ENCODE measurements around the gene OR14I1. TPM values are rescaled to one million over a fixed set of nuclear protein-coding genes. Genes with fewer than 3 reads are reported as not detected.

OR14I1 gene
- total RNA-seq = not detected in 2 replicates

- no peak for FAIRE-seq
- TF ChIP-seq CTCF (IDR thresholded peaks at IDR 0.05; ENCODE audit: insufficient read depth, low read length, severe bottlenecking) = no peak
Measured at GRCh38 chr1:248702714-248703113, at the start of gene OR14I1. Gene OR14I1, minus strand, starts transcription at chr1:248702766.

GRCh38 chr1:248751635-248752034 is 49.1 kb upstream of the OR14I1 start:
- H3K27me3 ChIP-seq (ENCODE audit: control insufficient read depth, insufficient read depth, low read length) = no peaks in the 10 kb centered on the region
- no peak for FAIRE-seq
- no peak for DNase-seq (ENCODE audit: low read depth)
- no peaks in the 10 kb centered on the region for H3K36me3 ChIP-seq (ENCODE audit: control insufficient read depth, insufficient read depth, low read length)
- H3K4me3 ChIP-seq (ENCODE audit: low read depth, low read length) = no peak overlapping the region
- TF ChIP-seq CTCF (IDR thresholded peaks at IDR 0.05; ENCODE audit: insufficient read depth, low read length, severe bottlenecking) = no peak

More at GRCh38 chr1:248702714-248703113, at the start of gene OR14I1:
- H3K36me3 ChIP-seq (ENCODE audit: control insufficient read depth, insufficient read depth, low read length) = no peaks in the 10 kb centered on the region
- H3K27me3 ChIP-seq (ENCODE audit: control insufficient read depth, insufficient read depth, low read length) = no peaks in the 10 kb centered on the region
- H3K4me3 ChIP-seq (ENCODE audit: low read depth, low read length) = no peak within 1 kb of the TSS
- DNase-seq (ENCODE audit: low read depth) = no peak

- TF ChIP-seq CTCF (IDR thresholded peaks at IDR 0.05; ENCODE audit: insufficient read depth, low read length, severe bottlenecking) = no peak
- DNase-seq (ENCODE audit: low read depth) (no peak), FAIRE-seq (no peak)
Measured at GRCh38 chr1:248751142-248751541, 48.6 kb upstream of the OR14I1 start.

GRCh38 chr1:248750496-248750895 is 47.9 kb upstream of the OR14I1 start:
- H3K36me3 ChIP-seq (ENCODE audit: control insufficient read depth, insufficient read depth, low read length) = no peaks in the 10 kb centered on the region
- no peak for TF ChIP-seq CTCF (IDR thresholded peaks at IDR 0.05; ENCODE audit: insufficient read depth, low read length, severe bottlenecking)
- H3K27me3 ChIP-seq (ENCODE audit: control insufficient read depth, insufficient read depth, low read length) = no peaks in the 10 kb centered on the region
- DNase-seq (ENCODE audit: low read depth) (no peak), FAIRE-seq (no peak)
- H3K4me3 ChIP-seq (ENCODE audit: low read depth, low read length) = no peak overlapping the region

More at GRCh38 chr1:248751142-248751541, 48.6 kb upstream of the OR14I1 start:
- no peak overlapping the region for H3K4me3 ChIP-seq (ENCODE audit: low read depth, low read length)
- H3K36me3 ChIP-seq (ENCODE audit: control insufficient read depth, insufficient read depth, low read length) = no peaks in the 10 kb centered on the region
- no peaks in the 10 kb centered on the region for H3K27me3 ChIP-seq (ENCODE audit: control insufficient read depth, insufficient read depth, low read length)

- Histone ChIP-seq H3K27me3 (ENCODE audit: control insufficient read depth, insufficient read depth, low read length) (no peaks in the 10 kb centered on the region), H3K4me3 (ENCODE audit: low read depth, low read length) (no peak overlapping the region), H3K36me3 (ENCODE audit: control insufficient read depth, insufficient read depth, low read length) (no peaks in the 10 kb centered on the region)
- FAIRE-seq (no peak), DNase-seq (ENCODE audit: low read depth) (no peak)
- TF ChIP-seq CTCF (IDR thresholded peaks at IDR 0.05; ENCODE audit: insufficient read depth, low read length, severe bottlenecking) = no peak
Measured at GRCh38 chr1:248748211-248748610, 45.6 kb upstream of the OR14I1 start.

- Histone ChIP-seq H3K4me3 (ENCODE audit: low read depth, low read length) (no peak overlapping the region), H3K27me3 (ENCODE audit: control insufficient read depth, insufficient read depth, low read length) (no peaks in the 10 kb centered on the region), H3K36me3 (ENCODE audit: control insufficient read depth, insufficient read depth, low read length) (no peaks in the 10 kb centered on the region)
- FAIRE-seq (no peak), DNase-seq (ENCODE audit: low read depth) (no peak)
- no peak for TF ChIP-seq CTCF (IDR thresholded peaks at IDR 0.05; ENCODE audit: insufficient read depth, low read length, severe bottlenecking)
Measured at GRCh38 chr1:248740876-248741275, 38.3 kb upstream of the OR14I1 start.

Data from bronchial epithelial cell (primary cell).